ENCODE measurements around the gene ITPR1.
A peak's percentile ranks its signal among the peaks of the same experiment; 100 is the strongest.

The ITPR1 gene

DNA sequence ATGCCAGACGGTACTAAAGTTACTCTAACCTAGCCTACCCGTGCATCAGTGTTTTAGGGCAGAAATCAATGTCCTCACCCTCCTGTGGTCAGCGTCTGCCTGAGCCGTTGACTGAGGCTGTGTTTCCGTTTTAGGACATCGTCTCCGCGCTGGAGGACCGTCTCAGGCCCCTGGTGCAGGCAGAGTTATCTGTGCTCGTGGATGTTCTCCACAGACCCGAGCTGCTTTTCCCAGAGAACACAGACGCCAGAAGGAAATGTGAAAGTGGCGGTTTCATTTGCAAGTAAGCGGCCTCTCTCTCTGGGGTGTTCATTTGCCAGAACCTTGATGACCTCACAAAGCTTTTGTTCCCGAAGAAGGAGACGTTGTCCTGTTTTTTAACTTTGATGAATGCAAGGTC is 217.0 kb downstream of the ITPR1 start:
- no peak for DNase-seq (ENCODE audit: low read depth)
- TF ChIP-seq, protein P1, sequence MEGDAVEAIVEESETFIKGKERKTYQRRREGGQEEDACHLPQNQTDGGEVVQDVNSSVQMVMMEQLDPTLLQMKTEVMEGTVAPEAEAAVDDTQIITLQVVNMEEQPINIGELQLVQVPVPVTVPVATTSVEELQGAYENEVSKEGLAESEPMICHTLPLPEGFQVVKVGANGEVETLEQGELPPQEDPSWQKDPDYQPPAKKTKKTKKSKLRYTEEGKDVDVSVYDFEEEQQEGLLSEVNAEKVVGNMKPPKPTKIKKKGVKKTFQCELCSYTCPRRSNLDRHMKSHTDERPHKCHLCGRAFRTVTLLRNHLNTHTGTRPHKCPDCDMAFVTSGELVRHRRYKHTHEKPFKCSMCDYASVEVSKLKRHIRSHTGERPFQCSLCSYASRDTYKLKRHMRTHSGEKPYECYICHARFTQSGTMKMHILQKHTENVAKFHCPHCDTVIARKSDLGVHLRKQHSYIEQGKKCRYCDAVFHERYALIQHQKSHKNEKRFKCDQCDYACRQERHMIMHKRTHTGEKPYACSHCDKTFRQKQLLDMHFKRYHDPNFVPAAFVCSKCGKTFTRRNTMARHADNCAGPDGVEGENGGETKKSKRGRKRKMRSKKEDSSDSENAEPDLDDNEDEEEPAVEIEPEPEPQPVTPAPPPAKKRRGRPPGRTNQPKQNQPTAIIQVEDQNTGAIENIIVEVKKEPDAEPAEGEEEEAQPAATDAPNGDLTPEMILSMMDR (conservative IDR thresholded peaks at IDR 0.05; ENCODE audit: control insufficient read depth, insufficient read depth, low read depth, low read length) = no peak
- no peak overlapping the region for H3K4me3 ChIP-seq (ENCODE audit: control insufficient read depth, low read depth, low read length)

DNA sequence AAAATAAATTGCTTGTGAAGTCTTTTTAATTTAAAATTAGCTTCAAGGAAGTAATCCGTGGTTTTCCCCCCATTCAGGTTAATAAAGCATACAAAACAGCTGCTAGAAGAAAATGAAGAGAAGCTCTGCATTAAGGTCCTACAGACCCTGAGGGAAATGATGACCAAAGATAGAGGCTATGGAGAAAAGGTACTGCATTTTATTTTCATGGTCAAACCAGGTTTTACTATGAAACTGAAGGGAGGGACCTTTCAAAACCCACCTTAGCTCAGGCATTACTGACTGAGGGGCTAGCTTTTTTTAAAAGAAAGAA is 218.5 kb downstream of the ITPR1 start:
- TF ChIP-seq, protein P1 (conservative IDR thresholded peaks at IDR 0.05; ENCODE audit: control insufficient read depth, insufficient read depth, low read depth, low read length) = no peak
- H3K4me3 ChIP-seq (ENCODE audit: control insufficient read depth, low read depth, low read length) = no peak overlapping the region

DNA sequence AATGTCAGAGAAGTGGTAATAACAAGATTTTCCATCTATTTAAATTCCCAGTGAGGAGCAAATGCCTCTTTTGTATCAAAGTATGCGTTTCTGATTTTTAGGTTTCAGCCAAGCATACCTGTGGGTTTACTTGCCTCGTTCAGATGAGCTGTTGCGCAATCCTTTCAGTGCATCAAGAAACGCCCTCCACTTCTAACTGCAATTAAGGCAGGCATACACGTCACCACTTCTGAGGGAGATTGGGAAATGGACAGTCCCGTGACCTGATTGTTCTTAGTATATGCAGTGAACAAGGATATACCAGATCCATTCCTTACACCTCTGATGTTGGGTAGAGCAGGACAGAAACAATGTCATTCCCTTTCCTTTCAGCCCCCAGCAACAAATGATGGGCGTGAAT is 219.0 kb downstream of the ITPR1 start:
- TF ChIP-seq, protein P1 (conservative IDR thresholded peaks at IDR 0.05; ENCODE audit: control insufficient read depth, insufficient read depth, low read depth, low read length) = no peak
- DNase-seq (ENCODE audit: low read depth) = peak; percentile 90
- H3K4me3 ChIP-seq (ENCODE audit: control insufficient read depth, low read depth, low read length) = no peak overlapping the region

More for the DNA sequence above, 218.5 kb downstream of the ITPR1 start:
- DNase-seq (ENCODE audit: low read depth) = no peak

DNA sequence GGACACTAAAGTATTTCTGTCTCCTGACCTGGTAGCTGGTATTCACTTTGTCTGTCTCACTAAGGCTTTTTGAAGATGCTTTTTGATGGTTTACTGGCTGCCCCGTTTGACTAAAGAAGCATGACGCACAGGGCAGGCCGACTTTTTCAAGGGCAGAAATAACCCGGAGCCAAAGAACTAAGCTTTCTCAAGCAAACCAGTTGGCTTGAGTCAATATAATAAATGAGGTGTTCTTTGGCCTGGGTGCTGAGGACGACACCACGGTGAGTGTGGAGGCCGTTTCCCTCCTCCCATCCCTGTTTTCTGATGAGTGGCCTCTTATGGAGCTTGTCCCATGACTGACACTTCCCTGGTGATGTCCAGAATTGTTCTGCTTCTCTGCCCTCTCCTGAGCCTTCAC is 220.9 kb downstream of the ITPR1 start:
- TF ChIP-seq, protein P1 (conservative IDR thresholded peaks at IDR 0.05; ENCODE audit: control insufficient read depth, insufficient read depth, low read depth, low read length) = no peak
- peak; percentile 47 for DNase-seq (ENCODE audit: low read depth)
- H3K4me3 ChIP-seq (ENCODE audit: control insufficient read depth, low read depth, low read length) = no peak overlapping the region

DNA sequence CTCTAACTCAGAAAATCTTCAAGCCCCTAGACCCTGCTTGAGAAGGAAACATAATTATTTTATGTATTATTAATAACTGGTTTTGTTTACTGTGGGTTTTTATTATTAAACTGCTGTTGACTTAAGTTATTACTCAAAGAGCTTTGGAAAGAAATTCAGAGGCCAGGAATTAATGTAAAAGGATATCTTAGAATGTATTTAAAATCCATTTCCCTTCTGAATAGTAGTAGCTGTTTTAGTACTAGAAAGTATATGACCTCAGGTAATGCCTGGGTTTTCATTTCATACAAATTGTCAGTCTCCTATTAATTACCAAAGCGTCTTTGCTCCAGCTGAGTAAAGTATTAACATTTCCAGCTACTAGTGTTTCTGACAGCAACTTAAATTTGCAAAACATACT is 223.1 kb downstream of the ITPR1 start:
- DNase-seq (ENCODE audit: low read depth) = no peak
- TF ChIP-seq, protein P1 (conservative IDR thresholded peaks at IDR 0.05; ENCODE audit: control insufficient read depth, insufficient read depth, low read depth, low read length) = no peak
- H3K4me3 ChIP-seq (ENCODE audit: control insufficient read depth, low read depth, low read length) = no peak overlapping the region

DNA sequence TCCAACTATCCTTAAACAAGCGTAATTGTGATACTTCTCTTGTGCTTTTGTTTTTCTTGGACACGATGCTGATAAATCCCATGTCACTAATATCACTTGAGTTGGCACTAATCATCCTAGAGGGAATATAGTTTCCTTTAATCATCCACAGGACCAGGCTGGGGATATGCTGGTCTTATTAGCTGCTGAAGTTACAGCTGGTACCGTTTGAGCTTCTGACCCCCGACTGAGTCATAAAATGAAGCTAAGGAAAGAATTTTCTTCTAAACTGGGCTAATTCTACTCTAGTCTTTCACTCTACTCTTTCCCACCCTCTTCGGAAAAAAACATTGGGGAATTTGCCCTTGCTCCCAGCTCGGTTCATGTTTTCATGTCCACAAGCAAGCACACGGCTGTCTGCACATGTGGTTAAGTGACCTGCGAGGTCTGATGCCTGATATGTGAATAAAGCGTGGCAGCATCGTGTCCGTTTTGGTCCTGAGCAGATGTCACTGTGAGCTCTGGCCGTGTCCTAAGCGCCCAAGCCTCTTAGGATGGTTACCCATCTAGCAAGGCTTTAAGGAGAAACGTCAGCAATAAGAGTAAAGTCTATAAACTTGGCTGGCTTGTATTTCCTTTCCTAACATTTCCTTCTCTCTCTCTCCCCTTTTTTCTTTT is 223.7 kb downstream of the ITPR1 start:
- H3K4me3 ChIP-seq (ENCODE audit: control insufficient read depth, low read depth, low read length) = no peak overlapping the region
- peak; percentile 87 for DNase-seq (ENCODE audit: low read depth)
- TF ChIP-seq, protein P1 (conservative IDR thresholded peaks at IDR 0.05; ENCODE audit: control insufficient read depth, insufficient read depth, low read depth, low read length) = no peak

DNA sequence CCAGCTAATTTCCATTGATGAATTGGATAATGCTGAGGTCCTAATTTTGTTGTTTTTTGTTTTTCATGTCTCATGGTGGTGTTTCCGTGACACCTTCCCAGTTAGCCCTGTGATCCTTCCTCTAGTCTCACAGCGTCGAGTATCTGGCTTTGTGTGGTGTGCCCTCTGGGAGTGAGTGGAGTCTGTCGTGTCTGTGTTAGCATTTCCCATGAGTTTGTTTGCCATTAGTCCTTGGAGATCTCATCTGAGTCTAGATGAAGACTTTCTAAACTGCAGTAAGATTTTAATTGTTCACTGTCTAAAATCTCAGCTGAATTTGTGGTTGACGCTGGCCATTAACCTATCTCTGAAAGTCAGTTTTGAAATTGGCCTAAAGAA is 224.2 kb downstream of the ITPR1 start:
- TF ChIP-seq, protein P1 (conservative IDR thresholded peaks at IDR 0.05; ENCODE audit: control insufficient read depth, insufficient read depth, low read depth, low read length) = no peak
- no peak for DNase-seq (ENCODE audit: low read depth)
- no peak overlapping the region for H3K4me3 ChIP-seq (ENCODE audit: control insufficient read depth, low read depth, low read length)
